ENCODE data around the gene NELFA.

NELFA gene

DNA sequence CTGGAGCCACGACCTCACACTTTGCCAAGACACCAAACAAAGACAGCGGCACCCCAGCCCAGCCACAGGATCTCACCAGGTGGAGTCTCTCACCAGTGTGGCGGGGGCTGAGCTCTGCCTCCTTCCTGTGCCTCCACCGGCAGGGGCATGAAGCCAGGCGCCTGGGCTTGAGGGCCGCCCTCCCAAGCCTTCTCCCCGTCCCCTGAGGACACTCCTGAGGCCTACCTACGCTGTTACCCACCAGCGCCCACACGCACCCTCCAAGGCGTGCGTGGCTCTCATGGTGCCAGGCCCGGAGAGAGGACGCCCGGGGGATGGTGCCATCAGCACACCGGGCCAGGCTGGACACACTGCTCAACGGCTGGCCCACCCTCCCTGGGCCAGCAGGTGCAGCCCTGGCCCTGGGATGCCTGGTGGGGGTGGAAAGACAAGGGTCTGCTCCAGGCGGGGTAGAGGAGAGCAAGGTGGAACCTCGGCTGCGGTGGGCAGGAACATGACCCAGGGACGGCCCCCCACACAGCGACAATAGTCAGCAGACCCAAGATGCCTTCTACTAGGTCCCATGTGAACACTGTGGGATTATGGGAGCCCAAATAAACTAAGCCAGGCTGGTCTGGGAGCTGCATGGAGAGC, 22.1 kb downstream of the NELFA start:
- peak in 5 of 42 donors; percentile 7 to 38 (median 14) for DNase-seq
- intact Hi-C loops (cut with DNase I), result no loop called here

DNA sequence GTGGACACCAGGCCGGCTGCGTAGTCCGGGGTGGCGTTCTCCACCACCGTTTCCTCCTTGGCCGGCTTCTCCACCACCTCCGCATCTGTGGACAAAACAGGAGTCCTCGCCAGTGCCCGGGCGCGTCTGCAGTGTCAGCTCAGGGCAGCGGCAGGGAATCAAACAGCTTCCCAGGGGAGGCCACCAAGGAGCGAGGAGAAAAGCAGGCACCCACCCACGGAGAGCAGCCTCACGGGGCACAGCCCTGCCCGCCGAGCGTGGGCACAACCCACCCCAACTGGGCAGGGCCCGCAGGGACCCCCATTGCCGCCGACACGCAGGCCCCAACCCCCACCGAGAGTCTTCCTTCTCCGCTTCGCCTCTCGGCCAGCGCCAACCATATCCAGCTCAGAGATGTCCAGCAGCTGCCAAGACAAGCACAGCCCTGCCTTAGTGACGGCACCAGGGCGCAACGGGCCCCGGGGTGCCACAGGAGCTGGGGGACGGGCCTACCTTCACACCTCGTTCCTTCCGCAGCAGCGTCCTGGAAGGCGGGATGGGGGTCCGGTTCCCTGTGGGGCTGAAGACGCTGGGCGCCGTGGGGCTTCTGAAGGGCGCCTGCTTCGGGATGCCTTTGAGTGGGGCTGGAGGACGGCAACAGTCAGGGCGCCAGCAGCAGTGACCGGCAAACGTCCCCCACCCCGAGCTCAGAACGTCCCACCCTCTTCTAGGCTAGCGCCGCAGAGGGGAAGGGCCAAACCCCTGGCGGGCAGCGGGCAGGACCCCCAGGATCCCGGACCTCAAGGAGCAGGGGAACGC, 22.8 kb downstream of the NELFA start:
- intact Hi-C loops (cut with DNase I), result no loop called here
- DNase-seq, result peak in 4 of 42 donors; percentile 3 to 33 (median 23)

DNA sequence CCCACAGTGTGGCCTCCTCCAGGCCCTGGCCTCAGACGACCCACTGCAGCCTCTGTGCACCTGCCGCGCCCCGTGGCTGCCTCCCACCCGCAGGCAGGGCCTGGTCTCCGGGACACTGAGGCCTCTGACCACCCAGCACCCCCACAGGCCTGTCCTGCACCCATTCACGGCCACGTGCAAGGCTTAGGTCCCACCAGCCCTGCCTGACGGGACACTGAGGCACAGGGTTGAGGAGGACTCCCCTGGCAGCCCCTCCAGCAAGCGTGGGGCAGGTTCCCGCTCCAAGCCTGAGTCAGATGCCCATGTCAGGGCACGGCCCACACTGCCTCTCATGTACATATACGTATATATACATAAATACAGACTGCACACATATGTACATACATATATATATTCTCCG, 23.5 kb downstream of the NELFA start:
- intact Hi-C loops (cut with DNase I), result no loop called here
- DNase-seq, result peak in 6 of 42 donors; percentile 6 to 36 (median 19)

DNA sequence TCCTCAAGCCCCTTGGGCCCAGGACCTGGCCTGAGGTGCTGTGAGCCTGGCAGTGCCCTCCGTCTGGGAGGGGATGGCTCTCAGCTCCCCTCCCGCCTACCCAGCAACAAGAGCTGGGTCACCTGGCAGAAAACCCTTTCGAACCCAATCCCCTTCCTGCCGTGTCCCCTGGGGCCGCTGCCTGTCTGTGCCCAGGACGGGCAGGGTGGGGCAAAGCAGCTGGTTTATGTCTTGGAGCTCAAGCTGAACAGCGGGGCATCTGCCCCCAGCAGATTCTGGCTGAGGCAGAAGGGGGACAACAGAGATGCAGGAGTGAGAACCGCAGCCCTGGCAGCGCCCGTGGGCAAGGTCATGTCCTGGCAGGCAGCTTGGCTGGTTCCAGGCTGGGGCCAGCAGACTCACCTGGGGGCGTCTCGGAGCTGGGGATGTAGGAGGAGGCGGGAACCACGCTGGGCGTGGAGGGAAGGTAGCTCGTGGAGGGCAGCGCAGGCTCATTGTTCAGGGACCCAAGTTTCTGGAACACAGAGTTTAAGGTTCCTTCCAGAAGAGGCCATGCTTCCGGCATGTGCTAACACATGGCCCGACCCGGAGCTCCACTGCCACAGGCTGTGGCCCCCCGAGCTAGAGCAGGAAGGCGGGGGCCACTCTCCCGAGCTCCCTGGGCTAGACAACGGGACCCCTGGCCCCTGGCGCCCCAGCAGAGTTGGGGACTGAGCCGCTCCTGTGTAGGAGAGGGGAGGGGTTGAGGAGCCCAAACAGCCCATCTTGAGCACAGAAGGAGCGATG, 24.2 kb downstream of the NELFA start:
- intact Hi-C loops (cut with DNase I), result no loop called here
- peak in 5 of 42 donors; percentile 4 to 38 (median 26) for DNase-seq

DNA sequence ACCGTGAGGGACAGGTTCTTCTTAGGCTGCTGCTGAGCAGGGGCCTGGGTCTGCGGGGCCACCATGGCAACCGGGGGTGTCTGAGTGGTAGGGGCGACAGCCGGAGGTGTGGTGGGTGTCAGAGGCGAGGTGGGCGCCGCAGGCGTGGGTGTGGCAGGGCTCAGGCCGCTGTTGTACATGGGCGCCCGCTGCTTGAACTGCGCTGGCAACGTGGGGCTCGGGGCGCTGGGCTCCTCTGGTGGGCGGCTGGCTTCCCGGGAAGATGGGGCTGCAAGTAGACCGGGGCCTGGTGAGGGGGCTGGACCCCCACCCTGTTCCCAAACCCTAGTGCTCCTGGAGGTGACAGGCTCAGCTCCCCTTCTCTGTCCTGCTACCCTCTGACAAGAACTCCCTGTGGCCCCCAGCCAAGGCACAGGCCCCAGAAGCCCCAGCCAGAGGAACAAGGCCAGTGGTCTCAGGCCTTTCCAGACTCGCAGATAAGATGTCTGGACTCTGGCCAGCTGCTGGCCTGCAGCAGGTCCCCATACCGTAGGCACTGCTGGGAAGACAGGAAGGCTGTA, 24.8 kb downstream of the NELFA start:
- intact Hi-C loops (cut with DNase I), result no loop called here
- peak in 4 of 42 donors; percentile 4 to 39 (median 20) for DNase-seq

DNA sequence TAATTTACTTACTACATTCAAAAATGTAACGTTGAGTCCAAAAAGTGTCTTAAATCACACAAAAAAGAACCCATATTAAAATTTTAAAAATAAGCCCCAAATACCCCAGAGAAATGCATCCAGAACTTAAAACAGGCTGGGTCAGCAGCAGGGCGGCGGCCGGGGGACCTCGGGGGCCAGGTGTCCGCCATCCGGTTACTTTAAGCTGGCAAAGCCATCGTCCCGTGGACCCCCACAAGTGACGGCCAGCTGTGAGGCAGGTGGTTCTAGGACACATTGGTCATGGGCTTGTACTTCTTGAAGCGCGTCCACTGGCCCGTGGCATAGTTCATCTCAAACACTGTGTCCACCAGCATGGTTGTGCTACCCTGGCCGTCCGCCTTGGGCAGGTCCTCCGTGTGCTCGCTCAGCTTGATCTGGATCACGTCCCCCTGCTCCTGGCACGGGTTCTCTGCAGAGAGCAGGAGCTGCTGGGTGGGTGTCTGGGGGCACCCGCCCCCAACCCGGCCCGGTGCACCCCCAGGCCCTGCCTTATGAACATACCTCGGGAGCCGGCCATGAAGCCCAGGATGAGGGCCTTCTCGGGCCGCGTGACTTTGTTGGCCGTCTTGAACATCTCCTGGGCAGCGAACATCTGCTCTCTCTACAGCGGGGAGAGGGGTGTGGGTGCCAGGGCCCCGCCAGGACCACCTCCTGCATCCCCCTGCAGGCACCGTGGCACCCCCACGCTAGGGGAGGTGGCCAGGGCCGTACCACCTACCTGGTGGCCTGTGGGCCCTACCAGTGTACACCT, 25.5 kb downstream of the NELFA start:
- intact Hi-C loops (cut with DNase I), result no loop called here
- DNase-seq, result peak in 5 of 42 donors; percentile 7 to 42 (median 21)

DNA sequence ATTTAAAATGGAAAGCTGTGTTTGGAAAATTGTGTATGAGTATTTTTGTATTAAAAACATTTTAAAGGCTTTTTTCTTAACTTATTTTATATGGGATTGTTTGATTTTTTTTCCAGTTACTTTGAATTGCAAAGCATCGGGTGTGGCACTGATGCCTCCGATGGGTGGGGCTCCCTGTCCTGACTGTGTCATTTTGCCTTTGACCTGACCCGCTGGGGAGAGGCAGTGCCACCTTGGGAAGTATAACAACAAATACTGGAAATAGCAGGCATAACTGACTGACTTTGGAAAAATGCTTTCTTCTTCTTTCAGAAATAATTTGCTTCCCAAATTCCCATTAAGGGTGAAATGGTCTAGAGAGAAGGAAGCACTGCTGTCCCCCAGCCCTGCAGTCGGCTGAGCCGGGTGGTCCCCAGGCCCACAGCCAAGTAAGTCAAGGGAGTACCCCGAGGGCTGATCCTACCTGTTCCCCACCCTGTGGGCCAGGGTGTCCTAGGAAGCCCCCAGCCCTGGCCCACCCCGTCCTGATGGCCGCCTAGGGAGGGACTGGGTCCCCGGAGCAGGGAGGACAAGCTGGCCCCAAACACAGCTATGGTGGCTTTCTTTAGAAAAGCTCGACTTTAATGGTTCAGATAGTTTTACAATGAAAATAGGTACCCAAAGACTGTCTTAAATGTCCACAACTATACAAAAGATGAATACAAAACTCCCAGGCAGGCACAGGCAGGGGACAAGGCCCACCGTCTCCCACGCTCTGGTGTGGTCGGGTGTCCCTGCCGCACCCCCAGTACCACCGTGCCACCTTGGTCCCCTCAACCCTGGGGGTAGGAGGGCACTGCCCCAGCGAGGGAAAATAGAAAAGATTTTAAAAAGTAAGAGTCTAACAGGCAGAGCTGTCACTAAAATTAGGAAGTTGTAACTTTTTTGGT, 26.4 kb downstream of the NELFA start:
- peak in 3 of 42 donors; percentile 5 to 35 (median 22) for DNase-seq
- intact Hi-C loops (cut with DNase I), result no loop called here

DNA sequence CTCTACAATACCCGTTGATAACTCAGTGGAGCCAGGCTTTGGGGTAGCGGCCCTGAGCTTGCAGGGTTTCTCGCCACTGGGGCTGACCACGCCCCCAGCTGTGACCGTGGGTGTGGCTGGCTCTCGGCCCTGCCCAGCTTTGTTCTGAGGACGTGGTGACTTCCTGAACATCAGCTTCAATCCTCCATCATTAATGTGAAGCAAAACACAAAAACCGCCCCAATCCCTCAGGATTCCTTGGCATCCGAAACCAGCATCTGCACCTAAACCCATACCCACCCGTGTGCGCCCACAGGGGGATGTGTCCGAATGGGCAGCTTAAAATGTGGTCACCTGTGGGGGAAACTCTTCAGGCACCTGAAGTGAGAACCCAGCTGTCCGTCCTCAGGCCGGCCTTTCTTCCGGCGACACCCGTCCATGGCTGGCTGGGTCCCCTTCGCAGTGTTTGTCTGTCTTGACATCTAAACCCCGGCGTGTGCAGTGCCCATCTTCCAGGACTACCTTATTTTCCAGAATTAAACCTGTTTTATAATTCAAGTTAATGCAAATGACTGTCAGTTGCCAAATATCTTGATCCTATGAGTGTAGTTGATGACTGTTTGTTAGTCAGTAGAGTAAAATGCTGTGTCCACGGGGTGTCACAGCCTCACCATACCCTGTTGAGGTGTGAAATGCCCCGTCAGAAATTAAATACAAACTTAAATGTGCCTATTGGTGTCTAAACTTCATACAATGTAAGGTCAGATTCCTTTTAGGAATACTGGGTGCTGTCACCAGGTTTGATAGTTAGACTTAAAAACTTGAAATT, 27.3 kb downstream of the NELFA start:
- peak in 5 of 42 donors; percentile 7 to 42 (median 29) for DNase-seq

DNA sequence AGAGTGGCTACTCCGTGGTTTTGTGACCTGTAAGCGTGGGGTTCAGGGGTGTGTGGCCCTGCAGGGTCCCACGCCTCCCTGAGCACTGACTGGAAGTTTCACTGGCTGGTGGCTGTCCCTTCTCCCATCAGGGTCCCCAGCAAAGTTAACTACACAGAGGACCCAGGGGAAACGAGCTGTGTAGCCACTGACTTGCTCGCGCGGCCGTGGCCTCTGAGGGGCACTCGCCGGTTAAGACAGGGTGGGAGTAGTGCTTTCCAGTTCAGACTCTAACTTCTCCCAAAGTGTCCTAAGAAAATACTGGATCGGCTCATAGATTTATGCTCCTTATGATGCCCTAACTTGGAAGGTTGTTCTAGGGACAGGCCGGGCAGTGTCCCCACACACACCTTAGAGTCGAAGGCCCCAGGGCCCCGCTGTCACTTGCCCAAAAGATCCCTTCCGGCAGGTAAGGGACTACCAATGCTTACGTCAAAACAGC, 28.2 kb downstream of the NELFA start:
- DNase-seq, result peak in 4 of 42 donors; percentile 4 to 34 (median 18)
- intact Hi-C loops (cut with DNase I), result no loop called here

More for the DNA sequence above, 27.3 kb downstream of the NELFA start:
- intact Hi-C loops (cut with DNase I), result no loop called here

DNA sequence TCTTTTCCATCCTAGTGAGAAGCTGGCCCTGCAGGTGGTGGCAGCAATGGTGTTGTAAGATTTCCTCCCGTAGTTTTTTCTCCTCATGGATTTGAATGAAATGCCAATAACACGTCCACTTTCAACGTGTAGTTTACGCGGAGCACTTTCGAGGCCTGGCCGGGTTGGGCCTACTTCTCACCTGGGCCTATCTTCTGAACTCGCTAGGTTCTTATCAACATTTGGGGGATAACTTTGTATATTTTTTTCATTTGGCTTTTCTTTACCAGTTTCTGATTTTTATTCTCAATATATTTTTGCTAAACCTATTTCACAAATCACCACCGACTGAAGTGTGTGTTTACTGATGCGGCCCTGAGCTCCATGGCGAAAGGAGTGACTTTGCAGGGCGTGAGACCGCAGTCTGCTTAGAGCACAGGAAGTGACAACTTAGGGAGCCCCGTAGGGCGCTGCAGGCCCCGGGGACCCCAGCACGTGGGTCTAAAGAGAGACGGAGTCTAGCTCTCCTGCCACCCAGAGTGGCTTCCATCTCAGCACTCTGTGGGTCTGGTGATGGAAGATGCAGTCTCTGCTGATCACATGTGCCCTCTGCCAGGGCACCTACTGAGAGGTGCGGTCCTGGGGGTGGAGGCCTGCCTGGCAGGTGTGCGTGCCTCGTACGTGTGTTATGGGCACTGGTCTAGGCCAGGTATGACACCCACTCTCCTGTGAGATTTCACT, 29.1 kb downstream of the NELFA start:
- intact Hi-C loops (cut with DNase I), result no loop called here
- peak in 5 of 42 donors; percentile 7 to 42 (median 16) for DNase-seq

DNA sequence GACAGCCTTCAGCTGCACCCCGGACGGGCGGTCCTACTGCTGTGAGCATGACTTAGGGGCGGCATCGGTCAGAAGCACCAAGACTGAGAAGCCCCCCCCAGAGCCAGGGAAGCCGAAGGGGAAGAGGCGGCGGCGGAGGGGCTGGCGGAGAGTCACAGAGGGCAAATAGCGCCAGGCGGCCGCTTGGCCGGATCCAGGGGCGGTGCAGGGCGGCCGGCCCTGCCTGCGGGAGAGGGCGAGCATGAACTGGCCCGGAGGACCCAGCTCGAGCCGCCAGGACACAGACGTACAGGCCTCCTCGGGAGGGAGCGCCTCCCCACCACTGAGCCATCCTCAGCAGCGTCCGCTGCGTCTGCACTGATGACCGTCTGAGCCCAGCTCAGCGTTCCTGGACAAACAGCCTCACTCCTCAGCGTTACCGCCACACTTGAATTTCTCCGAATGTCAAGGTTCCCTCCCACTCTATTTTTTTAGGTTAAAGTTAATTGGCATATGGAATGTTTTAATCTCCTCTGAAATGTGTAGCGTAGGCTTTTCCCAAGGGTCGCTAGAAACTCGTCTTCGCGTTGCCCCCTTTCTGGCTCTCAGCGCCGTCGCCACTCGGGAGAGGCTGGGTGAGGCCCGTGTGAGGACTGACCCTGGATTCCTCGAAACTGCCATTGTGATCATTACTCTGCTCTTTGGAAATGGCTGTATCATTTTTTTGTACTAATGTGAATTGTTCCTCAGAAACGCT, 29.9 kb downstream of the NELFA start:
- peak in 3 of 42 donors; percentile 8 to 41 (median 24) for DNase-seq
- intact Hi-C loops (cut with DNase I), result no loop called here

DNA sequence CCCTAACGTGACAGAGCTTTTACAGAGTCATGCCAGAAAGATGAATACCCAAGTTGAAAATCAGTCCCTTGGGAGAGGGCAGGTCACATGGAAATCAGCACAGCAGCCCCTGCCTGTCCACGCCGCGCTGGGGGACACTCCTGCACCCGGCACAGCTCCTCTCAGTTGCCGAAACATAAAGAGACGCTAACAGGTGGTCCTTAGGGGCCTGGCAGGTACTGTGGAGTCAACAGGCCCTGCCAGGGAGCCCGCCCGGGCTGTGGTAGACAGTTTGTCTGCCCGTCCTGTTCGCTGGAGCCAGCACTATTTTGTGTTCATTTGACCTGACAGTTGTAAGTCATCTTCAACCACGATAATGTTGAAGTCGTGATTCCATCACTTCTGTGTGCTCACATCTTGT, 30.5 kb downstream of the NELFA start:
- peak in 4 of 42 donors; percentile 5 to 28 (median 17) for DNase-seq
- intact Hi-C loops (cut with DNase I), result no loop called here

DNA sequence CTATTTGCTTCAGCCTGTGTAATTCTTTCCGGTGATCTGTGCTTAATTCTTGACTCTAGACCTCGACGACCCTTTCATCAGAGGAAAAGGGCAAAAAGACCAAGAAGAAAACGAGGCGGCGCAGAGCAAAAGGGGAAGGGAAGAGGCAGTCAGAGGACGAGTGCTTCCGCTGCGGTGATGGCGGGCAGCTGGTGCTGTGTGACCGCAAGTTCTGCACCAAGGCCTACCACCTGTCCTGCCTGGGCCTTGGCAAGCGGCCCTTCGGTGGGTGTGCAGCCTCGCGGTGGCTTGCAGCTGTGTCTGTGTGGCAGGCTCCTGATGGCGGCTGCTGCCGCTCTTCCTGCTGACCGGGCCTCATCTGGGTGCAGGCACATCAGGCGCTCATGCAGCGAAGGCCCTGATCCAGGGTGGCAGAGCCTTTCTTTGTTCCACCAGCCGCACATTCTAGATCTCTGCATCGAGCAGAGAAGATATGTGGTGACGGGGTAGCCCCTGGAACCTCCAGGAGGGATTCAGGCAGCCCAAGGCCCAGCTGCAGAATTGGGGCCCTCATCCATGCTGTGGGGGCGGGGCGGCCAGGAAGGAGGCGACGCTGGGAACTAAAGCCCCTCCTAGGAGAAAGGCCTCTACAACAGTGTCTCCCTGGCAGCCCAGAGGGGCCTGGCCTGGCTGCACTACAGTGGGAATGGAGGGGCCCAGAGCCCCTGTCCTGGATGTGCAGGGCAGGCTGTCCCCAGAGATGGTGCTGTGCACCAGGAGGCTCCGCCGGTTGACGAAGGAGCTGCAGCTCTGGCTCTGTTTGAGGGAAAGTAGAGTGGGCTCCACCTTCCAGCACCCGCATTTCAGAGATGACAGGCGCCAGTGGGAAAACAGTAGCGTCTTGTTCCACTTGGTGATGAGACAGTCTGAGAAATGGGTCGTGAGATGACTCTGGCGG, 32.1 kb downstream of the NELFA start:
- peak in 7 of 42 donors; percentile 1 to 28 (median 9) for DNase-seq
- intact Hi-C loops (cut with DNase I), result no loop called here

DNA sequence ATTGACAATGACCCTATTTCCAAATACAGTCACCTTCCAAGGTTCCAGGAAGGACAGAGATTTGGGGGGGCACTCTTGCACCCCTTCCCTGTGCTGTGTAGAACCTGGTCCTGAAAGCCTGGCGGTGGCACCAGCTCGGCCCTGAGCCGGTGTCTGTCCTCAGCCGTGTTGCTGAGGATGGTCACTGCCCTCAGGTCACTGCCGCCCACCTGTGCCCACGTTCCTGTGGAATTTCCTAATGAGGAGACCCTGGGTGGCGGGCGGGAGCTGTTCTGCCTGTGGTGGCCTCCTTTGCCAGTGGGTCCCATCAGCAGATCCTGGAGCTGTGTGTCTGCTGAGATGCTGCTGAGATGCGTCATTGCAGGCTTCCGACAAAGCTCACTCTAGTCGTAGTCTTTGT, 32.9 kb downstream of the NELFA start:
- peak in 7 of 42 donors; percentile 2 to 26 (median 9) for DNase-seq
- intact Hi-C loops (cut with DNase I), result no loop called here

All from head of caudate nucleus (tissue), 42 donors.